ENCODE measurements around the gene PCNA. TPM values are rescaled to one million over a fixed set of nuclear protein-coding genes. Genes with fewer than 3 reads are reported as not detected.
"Not testable (repeated sequence)": the region's sequence is repeated elsewhere in the genome, so short reads cannot be mapped to it uniquely, and the experiment has no call there.

The PCNA gene
- total RNA-seq, 1 donor from 2014 or later: 42.0 TPM

DNA sequence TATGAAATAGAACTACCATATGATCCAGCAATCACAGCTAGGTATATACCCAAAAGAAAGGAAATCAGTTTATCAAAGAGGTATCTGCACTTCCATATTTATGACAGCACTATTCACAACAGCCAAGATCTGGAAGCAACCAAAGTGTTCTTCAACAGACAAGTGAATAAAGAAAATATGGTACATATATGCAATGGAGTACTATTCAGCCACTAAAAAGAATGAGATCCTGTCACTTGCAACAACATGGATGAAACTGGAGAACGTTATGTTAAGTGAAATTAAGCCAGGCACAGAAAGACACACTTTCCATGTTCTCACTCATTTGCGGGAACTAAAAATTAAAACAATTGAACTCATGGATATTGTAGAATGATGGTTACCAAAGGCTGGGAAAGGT lies 15.3 kb downstream of the PCNA start:
- DNase-seq (ENCODE audit: low spot score in 2 of 2): no peak
- no peak for FAIRE-seq

- DNase-seq (ENCODE audit: low spot score in 2 of 2) (peak in 1 of 2 donors; percentile 62), FAIRE-seq (no peak)
These were observed 18.9 kb downstream of the PCNA start for GRCh38 chr20:5100684-5101347.

- FAIRE-seq: not testable (repeated sequence)
These were observed 19.8 kb downstream of the PCNA start for GRCh38 chr20:5099909-5100308.

GRCh38 chr20:5099009-5099408 lies 20.7 kb downstream of the PCNA start:
- FAIRE-seq; DNase-seq (ENCODE audit: low spot score in 2 of 2): not testable (repeated sequence)

More at GRCh38 chr20:5099909-5100308, 19.8 kb downstream of the PCNA start:
- not testable (repeated sequence) for DNase-seq (ENCODE audit: low spot score in 2 of 2)

DNA sequence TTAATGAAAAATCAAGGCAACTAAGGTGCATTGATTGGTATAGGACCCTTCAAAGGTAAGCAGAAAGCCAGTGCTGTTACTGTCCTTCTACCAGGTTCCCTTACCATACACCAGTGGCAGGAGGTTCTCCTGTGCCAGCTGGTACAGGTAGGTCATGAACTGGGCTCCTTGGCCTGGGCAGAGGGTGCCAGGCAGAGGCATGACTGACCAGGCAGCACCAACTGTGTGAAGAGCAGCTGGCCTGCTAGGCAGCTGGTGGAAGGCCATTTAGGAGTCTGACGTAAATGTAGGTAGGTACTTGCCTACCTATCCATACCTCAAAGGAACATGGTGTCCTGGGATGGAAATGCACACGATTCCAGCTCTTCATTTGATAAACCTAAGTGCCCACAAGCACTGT lies 23.3 kb downstream of the PCNA start:
- DNase-seq (ENCODE audit: low spot score in 2 of 2) (no peak), FAIRE-seq (no peak)

GRCh38 chr20:5095931-5096330 lies 23.8 kb downstream of the PCNA start:
- FAIRE-seq (no peak), DNase-seq (ENCODE audit: low spot score in 2 of 2) (no peak)

DNA sequence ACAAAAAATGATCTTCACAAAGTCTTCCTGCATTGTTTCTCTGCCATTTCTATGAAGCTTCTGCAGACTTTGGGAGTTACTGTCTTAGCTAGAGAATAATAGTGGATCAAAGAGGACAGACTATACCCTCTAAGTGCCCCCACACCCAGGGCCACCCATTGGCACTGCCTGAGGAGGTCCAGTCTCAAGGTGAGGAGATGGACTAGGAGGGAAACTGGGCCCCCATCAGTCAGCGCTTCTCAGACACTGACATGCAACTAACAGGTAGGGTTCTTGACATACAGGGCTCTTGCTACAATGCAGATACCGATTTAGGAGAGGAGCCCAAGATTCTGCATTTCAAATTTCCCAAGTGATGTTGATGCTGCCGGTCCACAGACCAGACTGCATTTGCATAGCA lies 24.3 kb downstream of the PCNA start:
- FAIRE-seq (no peak), DNase-seq (ENCODE audit: low spot score in 2 of 2) (no peak)

- no peak for DNase-seq (ENCODE audit: low spot score in 2 of 2)
- no peak for FAIRE-seq
These were observed 26.9 kb downstream of the PCNA start for GRCh38 chr20:5092765-5093339.

DNA sequence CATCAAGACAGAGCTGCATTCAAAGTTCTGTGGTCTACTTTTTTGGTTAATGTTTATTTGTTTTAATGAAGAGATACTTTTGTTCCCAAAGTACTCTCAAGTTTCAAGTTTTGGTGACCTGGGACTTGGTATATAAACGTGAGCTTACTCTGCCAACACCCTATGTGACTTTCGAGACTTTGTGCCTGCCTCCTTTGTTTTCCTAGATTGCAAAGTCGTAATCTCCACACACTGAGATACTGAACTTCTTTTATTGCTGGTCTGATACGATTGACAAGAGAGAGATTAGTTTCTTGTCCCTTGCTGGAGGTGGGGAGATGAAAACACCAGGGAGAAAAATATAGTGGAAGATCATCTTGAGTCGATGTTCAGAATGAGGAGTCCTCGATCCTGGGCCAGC lies 27.9 kb downstream of the PCNA start:
- no peak for FAIRE-seq
- DNase-seq (ENCODE audit: low spot score in 2 of 2): no peak

DNA sequence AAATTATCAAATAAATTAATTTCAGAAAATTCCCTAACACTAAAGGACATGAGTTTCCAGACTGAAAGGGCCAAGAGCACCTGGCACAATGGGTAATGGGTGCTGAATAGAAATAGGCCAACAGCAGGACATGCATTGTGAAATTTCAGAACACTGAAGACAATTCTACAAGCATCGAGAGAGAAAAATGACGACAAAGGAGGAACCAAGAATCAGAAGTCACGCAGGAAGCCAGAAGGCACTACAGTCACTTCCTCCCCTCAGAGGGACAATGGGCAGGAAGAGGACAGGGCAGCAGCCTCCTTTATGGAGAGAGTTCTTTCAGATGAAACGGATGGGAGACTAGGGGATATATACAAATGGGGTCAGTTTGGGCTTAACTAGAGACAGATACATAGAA lies 29.6 kb downstream of the PCNA start:
- FAIRE-seq: no peak

DNA sequence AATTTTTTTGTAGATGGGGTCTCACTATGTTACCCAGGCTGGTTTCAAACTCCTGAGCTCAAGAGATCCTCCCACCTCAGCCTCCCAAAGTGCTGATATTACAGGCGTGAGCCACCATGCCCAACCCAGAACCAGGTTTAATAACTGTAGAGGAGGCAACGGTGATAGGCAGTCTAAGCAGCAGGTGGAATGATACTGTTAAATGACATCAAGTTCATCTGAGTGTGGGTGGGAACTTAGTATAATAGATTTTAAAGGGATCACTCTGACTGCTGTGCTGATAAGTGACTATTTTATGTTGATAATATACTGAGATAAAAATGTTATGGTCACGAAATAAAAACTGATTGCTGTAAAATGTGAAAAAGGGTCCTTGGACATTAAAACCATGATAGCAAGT lies 31.1 kb downstream of the PCNA start:
- DNase-seq (ENCODE audit: low spot score in 2 of 2) (no peak), FAIRE-seq (no peak)

More for the DNA sequence above, 29.6 kb downstream of the PCNA start:
- no peak for DNase-seq (ENCODE audit: low spot score in 2 of 2)

DNA sequence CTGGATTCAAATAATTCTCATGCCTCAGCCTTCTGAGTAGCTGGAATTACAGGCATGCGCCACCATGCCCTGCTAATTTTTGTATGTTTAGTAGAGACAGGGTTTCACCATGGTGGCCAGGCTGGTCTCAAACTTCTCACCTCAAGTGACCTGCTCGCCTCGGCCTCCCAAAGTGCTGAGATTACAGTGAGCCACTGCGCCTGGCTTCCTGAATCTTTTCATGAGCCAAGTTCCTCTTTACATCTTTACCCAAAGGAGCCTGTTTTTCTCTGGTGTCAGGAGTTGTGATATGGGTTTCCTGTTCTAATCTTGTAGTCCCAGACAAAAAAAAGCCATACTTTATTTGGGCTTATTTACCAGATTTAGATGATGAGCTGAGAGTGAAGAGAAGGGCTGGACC lies 34.4 kb downstream of the PCNA start:
- DNase-seq (ENCODE audit: low spot score in 2 of 2): no peak
- FAIRE-seq: no peak

DNA sequence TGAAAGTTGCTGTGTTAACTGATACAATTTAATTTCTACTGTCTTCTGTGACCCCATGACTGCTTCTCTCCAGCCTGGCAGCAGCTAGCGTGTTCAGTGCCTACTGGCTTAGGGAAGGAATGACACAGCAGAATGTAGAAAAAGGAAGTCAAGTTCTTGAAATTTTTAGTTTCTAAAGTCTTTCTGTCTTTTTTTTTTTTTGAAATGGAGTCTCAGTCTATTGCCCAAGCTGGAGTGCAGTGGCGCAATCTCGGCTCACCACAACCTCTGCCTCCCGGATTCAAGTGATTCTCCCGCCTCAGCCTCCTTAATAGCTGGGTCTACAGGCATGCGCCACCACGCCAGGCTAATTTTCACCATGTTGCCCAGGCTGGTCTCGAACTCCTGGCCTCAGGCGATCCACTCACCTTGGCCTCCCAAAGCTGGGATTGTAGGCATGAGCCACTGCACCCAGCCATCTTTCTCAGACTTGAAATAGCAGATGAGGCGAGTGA lies 39.3 kb downstream of the PCNA start:
- DNase-seq (ENCODE audit: low spot score in 2 of 2): no peak
- FAIRE-seq: no peak

GRCh38 chr20:5078399-5078958 lies 41.3 kb downstream of the PCNA start:
- DNase-seq (ENCODE audit: low spot score in 2 of 2) (no peak), FAIRE-seq (no peak)

GRCh38 chr20:5077761-5078387 lies 41.9 kb downstream of the PCNA start:
- DNase-seq (ENCODE audit: low spot score in 2 of 2) (no peak), FAIRE-seq (no peak)

DNA sequence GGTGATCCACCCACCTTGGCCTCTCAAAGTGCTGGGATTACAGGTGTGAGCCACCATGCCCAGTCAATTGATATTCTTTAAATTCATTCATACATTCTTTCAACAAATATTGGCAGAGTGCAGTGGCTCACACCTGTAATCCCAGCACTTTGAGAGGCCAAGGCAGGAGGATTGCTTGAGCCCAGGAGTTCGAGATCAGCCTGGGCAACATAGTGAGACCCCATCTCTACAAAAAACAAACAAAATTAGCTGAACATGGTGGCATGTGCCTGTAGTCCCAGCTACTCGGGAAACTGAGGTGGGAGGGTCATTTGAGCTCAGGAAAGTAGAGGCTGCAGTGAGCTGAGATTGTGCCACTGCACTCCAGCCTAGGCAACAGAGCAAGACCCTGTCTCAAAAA lies 42.8 kb downstream of the PCNA start:
- DNase-seq (ENCODE audit: low spot score in 2 of 2); FAIRE-seq: not testable (repeated sequence)

DNA sequence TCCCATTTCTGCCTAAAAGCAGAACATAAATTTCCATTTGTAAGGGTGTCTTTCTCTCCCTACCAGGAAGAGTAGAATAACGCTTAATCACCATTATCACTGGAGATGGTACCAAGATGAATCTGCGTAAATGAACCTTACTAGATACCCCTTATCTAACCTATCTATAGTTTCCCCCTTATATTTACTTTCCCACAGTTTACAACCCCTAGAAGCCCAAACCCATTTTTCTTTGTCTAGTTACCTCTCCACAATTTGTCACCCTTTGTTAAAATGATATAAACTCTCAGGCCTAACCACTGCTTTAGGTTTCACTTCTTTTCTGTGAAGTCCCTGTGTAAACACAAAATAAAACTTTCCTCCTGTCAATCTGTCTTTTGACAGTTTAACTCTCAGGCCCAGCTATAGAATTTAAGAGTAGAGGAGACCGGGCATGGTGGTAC lies 45.5 kb downstream of the PCNA start:
- DNase-seq (ENCODE audit: low spot score in 2 of 2) (no peak), FAIRE-seq (no peak)

- FAIRE-seq (no peak), DNase-seq (ENCODE audit: low spot score in 2 of 2) (no peak)
These were observed 46.0 kb downstream of the PCNA start for GRCh38 chr20:5073660-5074231.

GRCh38 chr20:5072756-5073659 lies 46.8 kb downstream of the PCNA start:
- FAIRE-seq (no peak), DNase-seq (ENCODE audit: low spot score in 2 of 2) (peak in 1 of 2 donors; percentile 38)

DNA sequence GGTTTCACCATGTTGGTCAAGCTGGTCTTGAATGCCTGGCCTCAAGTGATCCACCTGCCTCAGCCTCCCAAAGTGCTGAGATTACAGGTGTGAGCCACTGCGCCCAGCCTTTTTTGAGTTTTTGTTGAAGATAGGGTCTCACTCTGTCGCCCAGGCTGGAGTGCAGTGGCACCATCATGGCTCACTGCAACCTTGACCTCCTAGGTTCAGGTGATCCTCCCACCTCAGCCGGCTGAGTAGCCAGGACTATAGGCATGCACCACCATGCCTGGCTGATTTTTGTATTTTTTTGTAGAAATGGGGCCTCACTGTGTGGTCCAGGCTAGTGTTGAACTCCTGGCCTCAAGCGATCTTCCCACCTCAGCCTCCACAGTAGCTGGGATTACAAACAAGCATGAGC lies 47.8 kb downstream of the PCNA start:
- DNase-seq (ENCODE audit: low spot score in 2 of 2); FAIRE-seq: not testable (repeated sequence)
